ENCODE data around the gene PCSK7. TPM values are rescaled to one million over a fixed set of nuclear protein-coding genes. Genes with fewer than 3 reads are reported as not detected.

The PCSK7 gene
- total RNA-seq, 1 experiment from 2014 or later: 132 TPM

DNA sequence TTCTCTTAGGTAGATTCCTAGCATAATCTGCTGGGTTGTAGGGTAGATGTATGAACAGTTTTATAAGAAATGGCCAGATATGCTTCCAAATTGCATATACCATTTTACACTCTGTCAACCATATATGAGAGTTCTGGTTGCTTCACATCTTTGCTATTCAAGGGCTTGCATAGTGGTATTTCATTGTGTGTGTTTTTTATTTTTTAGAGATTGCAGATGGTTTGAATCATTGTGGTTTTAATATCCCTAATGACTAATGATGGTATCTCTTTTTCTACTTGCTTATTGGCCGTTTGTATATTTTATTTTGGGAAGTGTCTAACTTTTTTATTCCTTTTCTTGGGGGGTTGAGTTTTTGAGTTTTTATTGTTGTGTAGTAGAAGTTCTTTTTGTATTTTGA, 27.5 kb upstream of the PCSK7 start:
- DNase-seq: no peak
- Histone ChIP-seq H3K4me1 (no peaks in the 10 kb centered on the region), H3K27me3 (replicated peaks; ENCODE audit: control insufficient read depth, insufficient read depth, low read length) (no peaks in the 10 kb centered on the region), H3K4me3 (ENCODE audit: low read depth, low read length) (no peak overlapping the region), H3K36me3 (ENCODE audit: control insufficient read depth, insufficient read depth, low read length) (peaks cover 2% of the 10 kb centered on the region; the same call in 1 of the 2 replicates), H3K9me3 (no peaks in the 10 kb centered on the region)
- no peaks in the 10 kb centered on the region for H3K4me1 Mint-ChIP-seq (ENCODE audit: low read depth, unreplicated experiment)
- no peak overlapping the region for H3K27ac Mint-ChIP-seq (ENCODE audit: unreplicated experiment)
- intact Hi-C loops (cut with micrococcal nuclease; ENCODE audit: unreplicated experiment): no loop called here
- peaks cover 30% of the 10 kb centered on the region for H3K36me3 Mint-ChIP-seq (ENCODE audit: insufficient read depth, unreplicated experiment)
- no peak overlapping the region for H3K4me3 Mint-ChIP-seq (ENCODE audit: unreplicated experiment)
- H3K27me3 Mint-ChIP-seq (ENCODE audit: insufficient read depth, unreplicated experiment): no peaks in the 10 kb centered on the region
- ChIA-PET POLR2A (no interaction called here), CTCF (no interaction called here)
- TF ChIP-seq, protein P1, sequence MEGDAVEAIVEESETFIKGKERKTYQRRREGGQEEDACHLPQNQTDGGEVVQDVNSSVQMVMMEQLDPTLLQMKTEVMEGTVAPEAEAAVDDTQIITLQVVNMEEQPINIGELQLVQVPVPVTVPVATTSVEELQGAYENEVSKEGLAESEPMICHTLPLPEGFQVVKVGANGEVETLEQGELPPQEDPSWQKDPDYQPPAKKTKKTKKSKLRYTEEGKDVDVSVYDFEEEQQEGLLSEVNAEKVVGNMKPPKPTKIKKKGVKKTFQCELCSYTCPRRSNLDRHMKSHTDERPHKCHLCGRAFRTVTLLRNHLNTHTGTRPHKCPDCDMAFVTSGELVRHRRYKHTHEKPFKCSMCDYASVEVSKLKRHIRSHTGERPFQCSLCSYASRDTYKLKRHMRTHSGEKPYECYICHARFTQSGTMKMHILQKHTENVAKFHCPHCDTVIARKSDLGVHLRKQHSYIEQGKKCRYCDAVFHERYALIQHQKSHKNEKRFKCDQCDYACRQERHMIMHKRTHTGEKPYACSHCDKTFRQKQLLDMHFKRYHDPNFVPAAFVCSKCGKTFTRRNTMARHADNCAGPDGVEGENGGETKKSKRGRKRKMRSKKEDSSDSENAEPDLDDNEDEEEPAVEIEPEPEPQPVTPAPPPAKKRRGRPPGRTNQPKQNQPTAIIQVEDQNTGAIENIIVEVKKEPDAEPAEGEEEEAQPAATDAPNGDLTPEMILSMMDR (IDR thresholded peaks at IDR 0.05; ENCODE audit: insufficient read depth in 1 of 2, low read depth in 1 of 2, low read length in 1 of 2, severe bottlenecking in 1 of 2, unreplicated experiment in 1 of 2): no peak
- no peaks in the 10 kb centered on the region for H3K9me3 Mint-ChIP-seq (ENCODE audit: unreplicated experiment)
- no TSS peak for BruUV-seq (replicated peaks)

DNA sequence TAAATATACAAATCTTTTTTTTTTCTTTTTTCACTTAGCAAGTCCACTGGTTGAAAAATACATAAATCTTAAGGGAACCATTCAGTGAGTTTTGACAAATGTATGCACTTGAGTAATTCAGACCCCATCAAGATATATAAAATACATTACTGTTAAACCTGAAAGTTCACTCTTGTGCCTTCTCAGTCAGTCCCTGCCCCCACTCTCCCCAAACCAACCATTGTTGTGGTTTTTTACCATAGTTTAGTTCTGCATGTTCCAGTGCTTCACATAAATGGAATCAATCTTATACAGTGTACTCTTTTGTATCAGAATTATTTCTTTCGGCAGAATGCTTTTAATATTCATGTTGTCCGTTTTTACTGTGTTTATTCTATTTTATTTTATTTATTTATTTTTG, 26.7 kb upstream of the PCSK7 start:
- no TSS peak for BruUV-seq (replicated peaks)
- Histone ChIP-seq H3K4me3 (ENCODE audit: low read depth, low read length) (no peak overlapping the region), H3K9me3 (no peaks in the 10 kb centered on the region), H3K27me3 (replicated peaks; ENCODE audit: control insufficient read depth, insufficient read depth, low read length) (no peaks in the 10 kb centered on the region), H3K4me1 (no peaks in the 10 kb centered on the region), H3K36me3 (ENCODE audit: control insufficient read depth, insufficient read depth, low read length) (peaks cover 3% of the 10 kb centered on the region)
- no peaks in the 10 kb centered on the region for H3K9me3 Mint-ChIP-seq (ENCODE audit: unreplicated experiment)
- no peak overlapping the region for H3K27ac Mint-ChIP-seq (ENCODE audit: unreplicated experiment)
- ChIA-PET CTCF (no interaction called here), POLR2A (no interaction called here)
- no peak for DNase-seq
- no peak overlapping the region for H3K4me3 Mint-ChIP-seq (ENCODE audit: unreplicated experiment)
- H3K36me3 Mint-ChIP-seq (ENCODE audit: insufficient read depth, unreplicated experiment): peaks cover 33% of the 10 kb centered on the region
- H3K27me3 Mint-ChIP-seq (ENCODE audit: insufficient read depth, unreplicated experiment): no peaks in the 10 kb centered on the region
- TF ChIP-seq, protein P1 (IDR thresholded peaks at IDR 0.05; ENCODE audit: insufficient read depth in 1 of 2, low read depth in 1 of 2, low read length in 1 of 2, severe bottlenecking in 1 of 2, unreplicated experiment in 1 of 2): no peak
- H3K4me1 Mint-ChIP-seq (ENCODE audit: low read depth, unreplicated experiment): no peaks in the 10 kb centered on the region
- intact Hi-C loops (cut with micrococcal nuclease; ENCODE audit: unreplicated experiment): no loop called here

DNA sequence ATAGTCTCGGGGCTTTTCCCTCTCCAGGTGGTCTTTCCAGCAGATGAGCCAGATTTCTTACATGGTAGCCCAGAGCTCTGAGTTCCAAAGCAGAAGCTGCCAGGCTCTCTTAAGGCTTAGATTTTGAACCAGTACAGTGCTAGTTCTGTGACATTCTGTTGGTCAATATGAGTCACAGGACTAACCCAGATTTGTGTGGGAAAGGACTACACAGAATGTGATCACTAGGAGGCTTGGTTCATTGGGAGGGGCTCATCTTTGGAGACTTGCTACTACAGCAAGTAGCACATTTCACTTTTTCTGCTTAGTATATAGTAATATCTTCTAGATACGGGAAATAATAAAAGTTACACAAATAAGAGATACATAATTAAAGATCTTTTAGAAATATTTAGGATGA, 24.7 kb upstream of the PCSK7 start:
- TF ChIP-seq, protein P1 (IDR thresholded peaks at IDR 0.05; ENCODE audit: insufficient read depth in 1 of 2, low read depth in 1 of 2, low read length in 1 of 2, severe bottlenecking in 1 of 2, unreplicated experiment in 1 of 2): no peak
- no peaks in the 10 kb centered on the region for H3K27me3 Mint-ChIP-seq (ENCODE audit: insufficient read depth, unreplicated experiment)
- intact Hi-C loops (cut with micrococcal nuclease; ENCODE audit: unreplicated experiment): no loop called here
- ChIA-PET CTCF (no interaction called here), POLR2A (no interaction called here)
- H3K36me3 Mint-ChIP-seq (ENCODE audit: insufficient read depth, unreplicated experiment): peaks cover 29% of the 10 kb centered on the region
- Histone ChIP-seq H3K4me3 (ENCODE audit: low read depth, low read length) (no peak overlapping the region), H3K9me3 (no peaks in the 10 kb centered on the region), H3K4me1 (no peaks in the 10 kb centered on the region), H3K27me3 (replicated peaks; ENCODE audit: control insufficient read depth, insufficient read depth, low read length) (no peaks in the 10 kb centered on the region), H3K36me3 (ENCODE audit: control insufficient read depth, insufficient read depth, low read length) (peaks cover 3% of the 10 kb centered on the region)
- no peak overlapping the region for H3K27ac Mint-ChIP-seq (ENCODE audit: unreplicated experiment)
- DNase-seq: no peak
- no peaks in the 10 kb centered on the region for H3K4me1 Mint-ChIP-seq (ENCODE audit: low read depth, unreplicated experiment)
- no peaks in the 10 kb centered on the region for H3K9me3 Mint-ChIP-seq (ENCODE audit: unreplicated experiment)
- BruUV-seq (replicated peaks): no TSS peak
- no peak overlapping the region for H3K4me3 Mint-ChIP-seq (ENCODE audit: unreplicated experiment)

Data from Caco-2 (cell line).